H9 (cell line): ENCODE results near the gene RPL38. TPM values are rescaled to one million over a fixed set of nuclear protein-coding genes. Genes with fewer than 3 reads are reported as not detected.

Source experiments
- DNase-seq: peaks from one replicate; pipeline ENCODE4 v3.0.0-alpha.2; 2017
- H2AFZ ChIP-seq: one replicate; pipeline ENCODE4 v1.6.1; 2013; ENCODE audit warnings: mild to moderate bottlenecking, low read length, control low read depth, moderate library complexity
- H2AK5ac ChIP-seq: 2 replicates; pipeline ENCODE4 v1.6.1; 2013; ENCODE audit warnings: low read length, control low read depth, mixed read lengths; ENCODE audit not compliant: insufficient read length
- H2BK120ac ChIP-seq: one replicate; pipeline ENCODE4 v1.6.1; 2013; ENCODE audit warnings: low read depth, mild to moderate bottlenecking, low read length, control low read depth, inconsistent platforms; ENCODE audit not compliant: poor library complexity, severe bottlenecking
- H2BK12ac ChIP-seq: 2 replicates; pipeline ENCODE4 v1.6.1; 2013; ENCODE audit warnings: low read length, control low read depth, mixed read lengths, low read depth; ENCODE audit not compliant: insufficient read length
- H2BK15ac ChIP-seq: 2 replicates; pipeline ENCODE4 v1.6.1; 2013; ENCODE audit warnings: low read depth, low read length, control low read depth
- H2BK20ac ChIP-seq: one replicate; pipeline ENCODE4 v1.6.1; 2013; ENCODE audit warnings: low read depth, mild to moderate bottlenecking, low read length, control low read depth, inconsistent platforms; ENCODE audit not compliant: poor library complexity, severe bottlenecking
- H2BK5ac ChIP-seq: 2 replicates; pipeline ENCODE4 v1.6.1; 2013; ENCODE audit warnings: low read length, control low read depth, mixed read lengths; ENCODE audit not compliant: insufficient read length
- H3K14ac ChIP-seq: 2 replicates; pipeline ENCODE4 v1.6.1; 2013; ENCODE audit warnings: low read length, control low read depth; ENCODE audit not compliant: insufficient read depth
- H3K18ac ChIP-seq: 2 replicates; pipeline ENCODE4 v1.6.1; 2013; ENCODE audit warnings: low read depth, mild to moderate bottlenecking, mixed read lengths, low read length, control low read depth; ENCODE audit not compliant: insufficient read length
- H3K23ac ChIP-seq: 2 replicates; pipeline ENCODE4 v1.6.1; 2013; ENCODE audit warnings: low read length, control low read depth, mixed read lengths, low read depth; ENCODE audit not compliant: insufficient read length
- H3K23me2 ChIP-seq: 2 replicates; pipeline ENCODE4 v1.6.1; 2013; ENCODE audit warnings: low read depth, mild to moderate bottlenecking, mixed read lengths, low read length, control low read depth; ENCODE audit not compliant: insufficient read length, poor library complexity, severe bottlenecking
- H3K27ac ChIP-seq: 2 replicates; pipeline ENCODE4 v1.5.1; 2013; ENCODE audit warnings: low read length, control low read depth, mixed read lengths, low read depth; ENCODE audit not compliant: insufficient read length
- H3K27me3 ChIP-seq: 2 replicates; pipeline ENCODE4 v1.6.1; 2013; ENCODE audit warnings: low read length, control low read depth, inconsistent platforms; ENCODE audit not compliant: insufficient read depth
- H3K4ac ChIP-seq: 2 replicates; pipeline ENCODE4 v1.6.1; 2013; ENCODE audit warnings: low read depth, mild to moderate bottlenecking, control low read depth, inconsistent platforms, low read length, moderate library complexity
- H3K4me1 ChIP-seq: 2 replicates; pipeline ENCODE4 v1.6.1; 2013; ENCODE audit warnings: low read length, control low read depth, inconsistent platforms; ENCODE audit not compliant: insufficient read depth
- H3K4me2 ChIP-seq: 2 replicates; pipeline ENCODE4 v1.6.1; 2013; ENCODE audit warnings: low read length, control low read depth, mixed read lengths; ENCODE audit not compliant: insufficient read length, insufficient read depth
- H3K56ac ChIP-seq: 2 replicates; pipeline ENCODE4 v1.6.1; 2013; ENCODE audit warnings: low read depth, mild to moderate bottlenecking, mixed read lengths, low read length, control low read depth; ENCODE audit not compliant: insufficient read length
- H3K79me1 ChIP-seq: 2 replicates; pipeline ENCODE4 v1.6.1; 2013; ENCODE audit warnings: low read depth, mild to moderate bottlenecking, moderate library complexity, low read length, control low read depth, inconsistent platforms; ENCODE audit not compliant: insufficient read depth, poor library complexity, severe bottlenecking
- H3K79me2 ChIP-seq: 2 replicates; pipeline ENCODE4 v1.6.1; 2013; ENCODE audit warnings: low read length, control low read depth, inconsistent platforms; ENCODE audit not compliant: insufficient read depth
- H3K9ac ChIP-seq: 2 replicates; pipeline ENCODE4 v1.6.1; 2013; ENCODE audit warnings: low read length, control low read depth, mixed read lengths; ENCODE audit not compliant: insufficient read length; ENCODE audit errors: extremely low read depth
- H3K9me3 ChIP-seq: one replicate; pipeline ENCODE4 v1.6.1; 2013; ENCODE audit warnings: low read depth, low read length, inconsistent platforms; ENCODE audit not compliant: control insufficient read depth
- H3T11ph ChIP-seq: one replicate; pipeline ENCODE4 v1.6.1; 2013; ENCODE audit warnings: mild to moderate bottlenecking, low read length, control low read depth, inconsistent platforms
- H4K20me1 ChIP-seq: one replicate; pipeline ENCODE4 v1.6.1; 2013; ENCODE audit not compliant: control insufficient read depth, insufficient read length, insufficient read depth
- H4K5ac ChIP-seq: 2 replicates; pipeline ENCODE4 v1.6.1; 2013; ENCODE audit warnings: low read depth, mild to moderate bottlenecking, mixed read lengths, low read length, control low read depth; ENCODE audit not compliant: insufficient read length
- H4K8ac ChIP-seq: replicated peaks from 2 replicates; pipeline ENCODE4 v1.6.1; 2013; ENCODE audit warnings: low read length, control low read depth, mixed read lengths, low read depth; ENCODE audit not compliant: insufficient read length
- H4K91ac ChIP-seq: 2 replicates; pipeline ENCODE4 v1.6.1; 2013; ENCODE audit warnings: low read depth, mild to moderate bottlenecking, moderate library complexity, mixed read lengths, low read length, control low read depth; ENCODE audit not compliant: insufficient read length
- H3K27ac Mint-ChIP-seq, 3 experiments: 2 replicates in 2 of 3; 3 replicates in 1 of 3; pipeline ENCODE4 v1.8.0; 2020 to 2021; ENCODE audit warnings: mixed read lengths in 3 of 3, mild to moderate bottlenecking in 1 of 3, moderate library complexity in 1 of 3
- H3K27me3 Mint-ChIP-seq: 2 replicates; pipeline ENCODE4 v1.8.0; 2021; ENCODE audit warnings: low read depth, mild to moderate bottlenecking, moderate library complexity, mixed read lengths
- H3K36me3 Mint-ChIP-seq, 3 experiments: 2 replicates in 2 of 3; 3 replicates in 1 of 3; pipeline ENCODE4 v1.8.0; 2020 to 2021; ENCODE audit warnings: low read depth in 3 of 3, mixed read lengths in 3 of 3; ENCODE audit not compliant: insufficient read depth in 1 of 3
- H3K4me1 Mint-ChIP-seq, 2 experiments: 2 replicates each; pipeline ENCODE4 v1.8.0; 2020; ENCODE audit warnings: mixed read lengths in 2 of 2
- H3K4me3 Mint-ChIP-seq, 2 experiments: 2 replicates in 1 of 2; 3 replicates in 1 of 2; pipeline ENCODE4 v1.8.0; 2020 to 2021; ENCODE audit warnings: mild to moderate bottlenecking in 2 of 2, mixed read lengths in 2 of 2, moderate library complexity in 1 of 2
- H3K9me3 Mint-ChIP-seq, 2 experiments: 2 replicates in 1 of 2; 3 replicates in 1 of 2; pipeline ENCODE4 v1.8.0; 2020; ENCODE audit warnings: mild to moderate bottlenecking in 2 of 2, mixed read lengths in 2 of 2, moderate library complexity in 1 of 2
- CTCF ChIP-seq: fragments of 200-600 bp; sonication (generic); conservative IDR thresholded peaks from 3 replicates; pipeline ENCODE4 v1.8.0; 2021; ENCODE audit warnings: antibody characterized with exemption, mild to moderate bottlenecking
- WGBS: extraction: QIAGEN DNeasy Blood & Tissue Kit; methylation state at CpG from one replicate; pipeline ENCODE4 v1.1.7; 2013; ENCODE audit warnings: missing lambda C conversion rate, low lambda C conversion rate, mixed read lengths; ENCODE audit not compliant: insufficient read length; ENCODE audit errors: extremely low coverage; 5-methylcytosine and 5-hydroxymethylcytosine counted together
- total RNA-seq: library from RNA; stranded (reverse); gene quantifications from 2 replicates; pipeline ENCODE4 v1.2.1, GENCODE V29; 2021

The RPL38 gene
- total RNA-seq, 1 experiment from 2014 or later, result 1,358 TPM

- no peaks in the 10 kb centered on the region for H3K23me2 ChIP-seq
- H2BK20ac ChIP-seq, result no peak overlapping the region
- no peaks in the 10 kb centered on the region for H3K79me2 ChIP-seq
- H3K4me2 ChIP-seq, result no peak overlapping the region
- H3K27ac ChIP-seq, result no peak overlapping the region
- H4K8ac ChIP-seq, result no peak overlapping the region
- H4K5ac ChIP-seq, result no peak overlapping the region
- Mint-ChIP-seq H3K9me3 (no peaks in the 10 kb centered on the region; a peak in 2 of 5 replicates), H3K36me3 (no peaks in the 10 kb centered on the region), H3K4me3 (no peak overlapping the region), H3K4me1 (peaks cover 12 to 33% of the 10 kb centered on the region in 2 experiments), H3K27me3 (peaks cover 23% of the 10 kb centered on the region), H3K27ac (no peak overlapping the region)
- no peak overlapping the region for H2AFZ ChIP-seq
- H2BK12ac ChIP-seq, result no peak overlapping the region
- no peaks in the 10 kb centered on the region for H3K9me3 ChIP-seq
- H3K9ac ChIP-seq, result no peak overlapping the region
- H3T11ph ChIP-seq, result no peak overlapping the region
- DNase-seq, result peak; percentile 71
- no peaks in the 10 kb centered on the region for H3K79me1 ChIP-seq
- no peak overlapping the region for H3K18ac ChIP-seq
- H3K56ac ChIP-seq, result no peak overlapping the region
- H4K20me1 ChIP-seq, result peaks cover 4% of the 10 kb centered on the region
- no peak overlapping the region for H3K4ac ChIP-seq
- H3K27me3 ChIP-seq, result no peaks in the 10 kb centered on the region
- no peak overlapping the region for H2BK5ac ChIP-seq
- H2AK5ac ChIP-seq, result no peak overlapping the region
- WGBS, result no CpG with 5 or more reads among the region's 6 CpGs
- TF ChIP-seq CTCF, result no peak
- H3K14ac ChIP-seq, result no peak overlapping the region
- H4K91ac ChIP-seq, result no peak overlapping the region
- H3K23ac ChIP-seq, result no peak overlapping the region
- H3K4me1 ChIP-seq, result no peaks in the 10 kb centered on the region
- no peak overlapping the region for H2BK15ac ChIP-seq
- no peak overlapping the region for H2BK120ac ChIP-seq
These were observed 12.6 kb upstream of the RPL38 start for GRCh38 chr17:74190807-74191406.
